Spinal cord (tissue), 10 donors: ENCODE results near the gene CFAP61. TPM values are rescaled to one million over a fixed set of nuclear protein-coding genes. Genes with fewer than 3 reads are reported as not detected.

Experiments
- DNase-seq, 6 donors: peaks; one replicate each; pipeline versions ENCODE4 v3.0.0 to v3.0.0-alpha.2; 2013 to 2015; ENCODE audit warnings: low spot score in 6 of 6, low read depth in 4 of 6
- H3K27ac ChIP-seq: one replicate; pipeline ENCODE4 v1.5.1; 2013; ENCODE audit warnings: low read depth, low read length, control low read depth
- H3K27me3 ChIP-seq: one replicate; pipeline ENCODE4 v1.6.1; 2013; ENCODE audit warnings: low read length; ENCODE audit not compliant: control insufficient read depth, insufficient read depth
- H3K36me3 ChIP-seq: one replicate; pipeline ENCODE4 v1.6.1; 2013; ENCODE audit warnings: low read length; ENCODE audit not compliant: control insufficient read depth, insufficient read depth
- H3K4me1 ChIP-seq: one replicate; pipeline ENCODE4 v1.6.1; 2013; ENCODE audit warnings: low read length; ENCODE audit not compliant: control insufficient read depth, insufficient read depth
- H3K4me3 ChIP-seq: one replicate; pipeline ENCODE4 v1.5.1; 2013; ENCODE audit warnings: low read depth, low read length, control low read depth
- H3K9me3 ChIP-seq: one replicate; pipeline ENCODE4 v1.6.1; 2013; ENCODE audit warnings: low read length; ENCODE audit not compliant: control insufficient read depth, insufficient read depth
- WGBS: methylation state at CpG from one replicate; pipeline ENCODE4 v1.1.5; 2013; ENCODE audit warnings: missing lambda C conversion rate; ENCODE audit not compliant: insufficient coverage; 5-methylcytosine and 5-hydroxymethylcytosine counted together
- polyA plus RNA-seq, 2 donors: library from polyadenylated mRNA; unstranded; fragments of 120-200 nt; gene quantifications; one replicate each; pipeline ENCODE4 v1.2.1, GENCODE V29; 2013; ENCODE audit not compliant: insufficient read length in 2 of 2
- total RNA-seq, 2 donors: library from RNA; depleted of rRNA in 1 of 2; stranded (reverse); fragments of 120-200 nt in 1 of 2; fragments of >200 nt in 1 of 2; gene quantifications; one replicate each; pipeline versions ENCODE4 v1.2.3 to v1.2.4, GENCODE V29; 2013 to 2014
- donor health status: healthy.

CFAP61 gene
- total and polyA plus RNA-seq, 4 donors, result 4.0 to 9.8 (median 7.6) TPM

DNA sequence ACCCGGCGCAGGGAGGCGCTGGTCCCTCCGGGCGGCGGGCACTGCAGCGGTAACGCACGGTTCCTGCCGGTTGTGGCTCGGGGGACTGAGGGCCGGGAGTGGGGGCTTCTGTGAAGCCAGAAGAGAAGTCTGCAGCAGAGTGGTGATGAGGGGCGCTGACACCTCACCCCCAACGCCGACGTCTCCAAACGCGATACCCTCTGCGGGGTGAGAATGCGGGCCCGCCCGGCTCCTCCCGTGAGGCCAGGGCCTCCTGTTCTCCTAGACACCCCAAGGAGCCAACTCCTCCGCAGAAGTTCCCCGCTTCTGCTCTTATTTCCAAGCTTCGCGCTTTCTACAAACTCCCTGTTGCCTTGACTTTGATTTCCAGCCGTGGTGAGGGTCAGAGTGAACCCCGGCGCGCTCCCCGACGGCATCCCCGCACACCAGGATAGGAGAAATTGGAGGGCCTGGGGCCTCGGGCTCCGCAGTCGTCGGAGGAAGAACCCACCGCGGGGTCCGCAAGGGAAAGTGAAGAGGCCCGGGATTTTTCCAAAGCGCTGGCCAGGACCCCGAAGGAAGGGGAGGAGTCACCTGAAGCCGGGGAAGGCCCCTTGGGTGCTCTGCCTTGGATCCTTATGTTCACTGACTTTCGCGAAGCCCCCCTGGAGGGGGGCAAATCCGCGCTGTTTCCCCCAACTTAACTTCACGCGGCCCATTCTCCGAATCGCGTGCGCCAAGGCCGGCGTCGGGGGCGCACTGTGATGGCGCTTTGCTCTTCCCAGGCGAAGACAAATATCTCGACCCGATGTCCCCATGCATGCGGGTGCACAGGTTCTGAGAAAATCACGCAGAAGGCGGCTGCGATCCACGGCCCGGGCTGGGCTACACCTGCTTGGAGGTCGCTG, 312.5 kb downstream of the CFAP61 start:
- peak in 1 of 6 donors; percentile 30 for DNase-seq
- WGBS, result 5% methylated on average over 70 of the region's 70 CpGs
- no peak overlapping the region for H3K4me3 ChIP-seq
- H3K27ac ChIP-seq, result no peak overlapping the region
- H3K27me3 ChIP-seq, result peaks cover 81% of the 10 kb centered on the region
- H3K9me3 ChIP-seq, result no peaks in the 10 kb centered on the region
- peaks cover 44% of the 10 kb centered on the region for H3K4me1 ChIP-seq
- no peaks in the 10 kb centered on the region for H3K36me3 ChIP-seq

- Histone ChIP-seq H3K9me3 (no peaks in the 10 kb centered on the region), H3K4me3 (no peak overlapping the region), H3K4me1 (peaks cover 46% of the 10 kb centered on the region), H3K27ac (no peak overlapping the region), H3K27me3 (peaks cover 82% of the 10 kb centered on the region), H3K36me3 (no peaks in the 10 kb centered on the region)
- peak in 1 of 6 donors; percentile 40 for DNase-seq
- WGBS, result 9% methylated on average over 9 of the region's 18 CpGs
These were observed 313.3 kb downstream of the CFAP61 start for GRCh38 chr20:20365480-20366161.

DNA sequence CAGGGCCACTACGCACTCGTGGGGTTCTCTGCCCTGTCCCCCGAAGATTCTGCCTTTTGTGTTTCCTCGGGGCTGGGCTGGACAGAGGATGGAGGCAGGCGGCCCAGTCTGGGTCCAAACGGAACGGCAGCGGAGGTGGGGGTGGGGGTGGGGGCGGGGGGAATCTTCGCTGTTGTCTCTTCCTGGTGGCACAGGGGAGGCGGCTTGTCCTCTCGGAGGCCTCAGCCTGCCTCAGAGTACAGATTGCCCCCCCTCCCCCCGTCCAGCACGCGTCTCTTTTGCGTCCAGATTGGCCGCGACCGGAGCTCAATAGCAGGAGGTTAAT, 314.2 kb downstream of the CFAP61 start:
- no peak for DNase-seq
- H3K36me3 ChIP-seq, result no peaks in the 10 kb centered on the region
- no peak overlapping the region for H3K27ac ChIP-seq
- H3K4me3 ChIP-seq, result no peak overlapping the region
- no peaks in the 10 kb centered on the region for H3K9me3 ChIP-seq
- peaks cover 82% of the 10 kb centered on the region for H3K27me3 ChIP-seq
- H3K4me1 ChIP-seq, result peaks cover 46% of the 10 kb centered on the region
- WGBS, result 8% methylated on average over 11 of the region's 19 CpGs

DNA sequence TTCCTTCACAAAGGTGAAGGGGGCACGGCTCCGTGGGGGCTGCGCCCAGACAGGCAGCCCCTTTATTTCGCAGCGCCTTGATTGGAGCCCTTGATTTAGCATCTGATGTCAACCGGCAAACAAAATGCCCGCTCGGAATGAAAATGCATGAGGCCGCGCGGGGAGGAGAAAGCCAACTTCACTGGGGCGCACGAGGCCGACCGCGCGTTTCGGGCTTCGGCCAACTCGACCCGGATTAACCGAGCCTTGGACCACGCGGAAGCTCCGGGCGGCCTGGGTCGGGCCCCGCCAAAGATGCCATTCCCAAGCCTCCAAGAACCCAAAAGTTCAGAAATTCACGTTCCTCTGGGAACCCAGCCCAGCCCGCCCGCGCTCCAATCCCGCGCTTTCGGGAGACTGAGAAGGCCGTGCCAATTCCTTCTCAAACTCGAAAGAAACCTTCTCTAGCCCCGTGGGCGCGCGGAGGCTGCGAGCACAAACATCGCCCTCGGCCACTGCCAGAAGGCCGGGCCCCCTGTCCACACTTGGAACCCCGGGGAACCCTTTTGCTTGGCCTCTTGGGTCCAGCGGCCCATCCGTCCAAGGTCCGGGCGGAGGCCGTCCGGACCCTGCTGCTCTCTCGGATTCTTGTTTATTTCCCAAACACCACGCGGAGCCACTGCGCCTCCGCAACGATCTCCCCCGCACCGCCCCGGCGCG, 314.7 kb downstream of the CFAP61 start:
- H3K27me3 ChIP-seq, result peaks cover 84% of the 10 kb centered on the region
- peaks cover 46% of the 10 kb centered on the region for H3K4me1 ChIP-seq
- WGBS, result 1% methylated on average over 58 of the region's 63 CpGs
- no peaks in the 10 kb centered on the region for H3K9me3 ChIP-seq
- H3K27ac ChIP-seq, result no peak overlapping the region
- peak in 2 of 6 donors; percentile 42 to 82 for DNase-seq
- H3K36me3 ChIP-seq, result no peaks in the 10 kb centered on the region
- H3K4me3 ChIP-seq, result peak overlapping the region; percentile 24

GRCh38 chr20:20367575-20368417, 315.5 kb downstream of the CFAP61 start, which contains the start of gene INSM1:
Gene INSM1 (plus strand): TSS chr20:20368104. CDS start chr20:20368268, 164 bp downstream.
- whole genome bisulfite sequencing, result under 1% methylated on average over 107 of the region's 108 CpGs
- Histone ChIP-seq H3K27ac (no peak within 1 kb of the TSS), H3K4me1 (peaks cover 44% of the 10 kb centered on the region), H3K9me3 (no peaks in the 10 kb centered on the region), H3K27me3 (peaks cover 84% of the 10 kb centered on the region), H3K36me3 (no peaks in the 10 kb centered on the region), H3K4me3 (peak within 1 kb of the TSS; percentile 24)
- peak in 2 of 6 donors; percentile 89 to 95 for DNase-seq

GRCh38 chr20:20368418-20369249, 316.3 kb downstream of the CFAP61 start:
- H3K27me3 ChIP-seq, result peaks cover 85% of the 10 kb centered on the region
- no peaks in the 10 kb centered on the region for H3K36me3 ChIP-seq
- no peaks in the 10 kb centered on the region for H3K9me3 ChIP-seq
- no peak overlapping the region for H3K4me3 ChIP-seq
- peaks cover 37% of the 10 kb centered on the region for H3K4me1 ChIP-seq
- under 1% methylated on average over 130 of the region's 130 CpGs for WGBS
- peak in 2 of 6 donors; percentile 45 to 57 for DNase-seq
- H3K27ac ChIP-seq, result no peak overlapping the region

GRCh38 chr20:20369250-20370093, 317.1 kb downstream of the CFAP61 start:
- Histone ChIP-seq H3K9me3 (no peaks in the 10 kb centered on the region), H3K36me3 (no peaks in the 10 kb centered on the region), H3K4me1 (peaks cover 28% of the 10 kb centered on the region), H3K27me3 (peaks cover 83% of the 10 kb centered on the region), H3K4me3 (peak overlapping the region; percentile 29), H3K27ac (no peak overlapping the region)
- DNase-seq, result peak in 2 of 6 donors; percentile 60 to 75
- under 1% methylated on average over 80 of the region's 86 CpGs for WGBS

DNA sequence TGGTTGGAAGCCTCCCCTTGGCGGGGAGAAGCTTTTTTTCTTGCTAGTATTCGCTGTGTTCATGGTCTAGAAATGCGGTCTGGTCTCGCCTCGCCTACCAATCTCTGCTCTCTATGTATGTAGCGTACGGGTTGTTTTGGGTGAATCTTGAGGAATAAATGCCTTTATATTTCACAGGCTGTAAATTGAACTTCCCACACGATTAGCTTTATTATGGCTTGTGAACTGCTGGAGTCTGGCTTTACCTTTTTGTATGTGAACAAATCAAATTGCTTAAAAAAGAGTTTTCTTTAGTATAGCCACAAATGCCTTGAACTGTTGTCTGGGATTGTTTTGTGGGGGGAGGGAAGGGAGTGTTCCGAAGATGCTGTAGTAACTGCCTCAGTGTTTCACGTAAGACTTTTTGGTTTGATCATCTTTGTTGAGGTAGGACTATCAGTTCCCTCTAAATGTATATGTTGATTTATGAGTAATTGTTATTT, 317.8 kb downstream of the CFAP61 start:
- DNase-seq, result peak in 2 of 6 donors; percentile 28 to 68
- Histone ChIP-seq H3K27ac (no peak overlapping the region), H3K27me3 (peaks cover 82% of the 10 kb centered on the region)

More for the DNA sequence above, 317.8 kb downstream of the CFAP61 start:
- H3K9me3 ChIP-seq, result no peaks in the 10 kb centered on the region
- WGBS, result no CpG with 5 or more reads among the region's 10 CpGs
- H3K4me3 ChIP-seq, result peak overlapping the region; percentile 29
- peaks cover 22% of the 10 kb centered on the region for H3K4me1 ChIP-seq
- no peaks in the 10 kb centered on the region for H3K36me3 ChIP-seq
